Heart right ventricle (tissue), 16 donors: ENCODE measurements around the gene LGALS1. TPM values are rescaled to one million over a fixed set of nuclear protein-coding genes. Genes with fewer than 3 reads are reported as not detected.

Experiments used
- ATAC-seq, 8 donors: fragments of 200-7000 bp; cut with Tn5 transposase; one replicate each; pipeline ENCODE4 v1.9.1; 2020; ENCODE audit warnings: mild to moderate bottlenecking in 8 of 8, moderate library complexity in 8 of 8, moderate number of reproducible peaks in 1 of 8
- DNase-seq, 2 donors: peaks; one replicate each; pipeline ENCODE4 v3.0.0-alpha.2; 2020
- H3K27ac ChIP-seq, 10 donors: fragments of 200-600 bp; sonication (generic) in 2 of 10; one replicate each; pipeline versions ENCODE4 v1.5.0 to v1.8.0; 2020 to 2022; ENCODE audit warnings: mild to moderate bottlenecking in 3 of 10
- H3K27me3 ChIP-seq, 7 donors: fragments of 200-600 bp; one replicate each; pipeline ENCODE4 v1.8.0; 2021 to 2022; ENCODE audit warnings: mild to moderate bottlenecking in 2 of 7
- H3K36me3 ChIP-seq, 9 donors: fragments of 200-600 bp; sonication (generic) in 1 of 9; one replicate each; pipeline versions ENCODE4 v1.5.0 to v1.8.0; 2020 to 2022; ENCODE audit warnings: mild to moderate bottlenecking in 2 of 9
- H3K4me1 ChIP-seq, 9 donors: fragments of 200-600 bp; sonication (generic) in 1 of 9; one replicate each; pipeline versions ENCODE4 v1.5.0 to v1.8.0; 2020 to 2022; ENCODE audit warnings: mild to moderate bottlenecking in 4 of 9
- H3K4me3 ChIP-seq, 10 donors: fragments of 200-600 bp; sonication (generic) in 2 of 10; one replicate each; pipeline versions ENCODE4 v1.5.0 to v1.8.0; 2020 to 2022; ENCODE audit warnings: mild to moderate bottlenecking in 7 of 10, moderate library complexity in 2 of 10
- H3K9me3 ChIP-seq, 11 donors: fragments of 200-600 bp in 10 of 11; sonication (generic) in 2 of 11; one replicate each; pipeline versions ENCODE4 v1.5.0 to v1.8.0; 2013 to 2022; ENCODE audit warnings: mild to moderate bottlenecking in 2 of 11, control low read depth in 1 of 11, moderate library complexity in 1 of 11
- CTCF ChIP-seq, 9 donors: fragments of 200-600 bp; sonication (generic) in 2 of 9; IDR thresholded peaks; one replicate each; pipeline versions ENCODE4 v1.5.0 to v1.8.0; 2021 to 2022; ENCODE audit warnings: antibody characterized with exemption in 9 of 9, mild to moderate bottlenecking in 5 of 9, moderate library complexity in 1 of 9
- WGBS, 2 donors: extraction: QIAGEN DNeasy Blood & Tissue Kit; methylation state at CpG; one replicate each; pipeline ENCODE4 v1.1.7; 2013; ENCODE audit warnings: inconsistent platforms in 1 of 2; 5-methylcytosine and 5-hydroxymethylcytosine counted together
- intact Hi-C, 10 donors: fragments of 100-400 bp; cut with DNase I; formaldehyde crosslinking; loops; one replicate each; pipeline versions ENCODE4 v1.11.1 to v1.14.2; 2022
- polyA plus RNA-seq, 2 donors: library from polyadenylated mRNA; stranded (reverse); fragments of 200-250 nt; gene quantifications; one replicate each; pipeline ENCODE4 v1.2.3, GENCODE V29; 2013
- total RNA-seq, 10 donors: library from RNA; stranded (reverse); fragmentation: NEBNext Ultra II Directional in 3 of 10; extraction: Animal tissue kit (Norgen Biotek cat#: 25700) in 3 of 10; gene quantifications; one replicate each; pipeline versions ENCODE4 v1.2.1 to v1.2.4, GENCODE V29; 2021 to 2023
- donor health status: Arrhythmogenic right ventricular cardiomyopathy.
- donor health status: ischemic (EF 13 %, LVEDD 7.1; RV severe dilation, severe dysfunction).
- donor health status: healthy with polysubstance abuse.
- donor health status: DM: no; HTN: yes; CAD: no.
- donor health status: DM: no; HTN: no; CAD: no.
- donor health status: ischemic (EF 25% LVEDD 6.9; RV normal size, moderate dysfunction).
- donor health status: ischemic (EF 25% LVEDD 5.7; RV mildly dilated, moderate dysfunction).
- donor health status: healthy.
- donor health status: DM: yes; HTN: yes; CAD: no.
- donor health status: Ischemic cardiomyopathy.
- donor health status: ischemic (EF 35%, LVEDD 5.7; RV mildly dilated, moderate dysfunction).
- donor health status: nonischemic (EF 11% LVEDD 7.7; RV severe dilation, severe dysfunction).
- donor health status: DM: yes; HTN: yes; CAD: no.
- donor health status: PGD.
- donor health status: ischemic (EF 29% LVEDD 5.4; RV normal size, mild dysfunction).
- donor health status: nonischemic (EF 23%, LVEDD 6.1; RV moderate dilation, normal function).

The LGALS1 gene
- total and polyA plus RNA-seq, 12 donors = 651 to 4,200 (median 803) TPM

DNA sequence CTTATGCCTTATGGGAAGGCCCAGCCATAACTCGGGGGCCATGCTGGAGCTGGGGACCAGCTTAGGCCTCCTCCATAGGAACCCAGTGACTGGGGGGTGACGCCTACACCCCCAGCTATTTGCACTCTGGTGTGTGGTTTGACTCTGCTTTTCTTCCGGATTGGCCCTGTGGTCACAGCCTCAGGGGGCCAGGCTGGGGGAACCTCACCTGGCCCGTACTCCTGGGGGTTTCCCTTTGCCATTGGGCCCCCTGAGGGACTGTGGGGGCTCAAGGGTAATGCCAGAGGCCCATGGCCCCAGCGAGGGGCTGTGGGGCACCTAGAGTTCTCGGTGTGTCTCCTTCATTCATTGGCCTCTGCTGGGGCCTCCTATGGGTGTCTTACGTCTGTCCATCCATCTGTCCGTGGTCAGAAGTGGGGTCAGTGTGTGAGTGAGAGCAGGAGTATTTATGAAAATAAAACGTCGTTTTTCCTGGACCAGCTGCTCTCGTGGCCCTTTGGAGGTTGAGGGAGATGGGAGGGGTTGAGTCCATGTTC, 42.3 kb upstream of the LGALS1 start:
- DNase-seq (no peak), ATAC-seq (peak in 3 of 8 donors; percentile 0 to 1 (median 0))
- H3K9me3 ChIP-seq = no peaks in the 10 kb centered on the region
- peak overlapping the region; percentile 16 to 96 (median 86) for H3K27ac ChIP-seq
- H3K4me3 ChIP-seq = peak overlapping the region in 5 of 10 donors; percentile 0 to 31 (median 27)
- H3K27me3 ChIP-seq = no peaks in the 10 kb centered on the region
- peaks cover 0 to 47% (median 7%) of the 10 kb centered on the region in 9 donors for H3K36me3 ChIP-seq
- TF ChIP-seq CTCF (IDR thresholded peaks at IDR 0.05) = no peak
- 49 to 58% methylated on average over 11 of the region's 11 CpGs for WGBS, 2 donors
- intact Hi-C loops = no loop called here
- peaks cover 14 to 69% (median 38%) of the 10 kb centered on the region in 9 donors for H3K4me1 ChIP-seq

- peaks cover 0 to 41% (median 7%) of the 10 kb centered on the region in 9 donors for H3K36me3 ChIP-seq
- peak; percentile 88 to 90 for DNase-seq
- ATAC-seq = peak; percentile 84 to 89 (median 86)
- intact Hi-C loops = no loop called here
- H3K27ac ChIP-seq = peak overlapping the region; percentile 16 to 96 (median 86)
- no peaks in the 10 kb centered on the region for H3K27me3 ChIP-seq
- peaks cover 15 to 73% (median 45%) of the 10 kb centered on the region in 9 donors for H3K4me1 ChIP-seq
- no peaks in the 10 kb centered on the region for H3K9me3 ChIP-seq
- peak overlapping the region in 8 of 10 donors; percentile 0 to 32 (median 27) for H3K4me3 ChIP-seq
- TF ChIP-seq CTCF (IDR thresholded peaks at IDR 0.05) = peak in 5 of 9 donors; percentile 35 to 57 (median 40)
- 3% methylated on average over 24 of the region's 24 CpGs for WGBS, 2 donors
Measured at GRCh38 chr22:37633625-37634416, 41.6 kb upstream of the LGALS1 start.

GRCh38 chr22:37634417-37634924, 41.0 kb upstream of the LGALS1 start:
- peak in 7 of 8 donors; percentile 1 to 20 (median 6) for ATAC-seq
- WGBS, 2 donors = 10 to 25% methylated on average over 8 of the region's 8 CpGs
- TF ChIP-seq CTCF (IDR thresholded peaks at IDR 0.05) = no peak
- Histone ChIP-seq H3K27ac (peak overlapping the region; percentile 16 to 96 (median 86)), H3K36me3 (peaks cover 0 to 34% (median 7%) of the 10 kb centered on the region in 9 donors), H3K27me3 (peaks cover 0 to under 1% (median 0%) of the 10 kb centered on the region in 7 donors), H3K4me3 (peak overlapping the region in 7 of 10 donors; percentile 6 to 32 (median 27)), H3K9me3 (no peaks in the 10 kb centered on the region), H3K4me1 (peaks cover 19 to 79% (median 50%) of the 10 kb centered on the region in 9 donors)
- peak in 1 of 2 donors; percentile 45 for DNase-seq
- intact Hi-C loops = no loop called here

GRCh38 chr22:37635157-37635556, 40.3 kb upstream of the LGALS1 start:
- ATAC-seq (no peak), DNase-seq (no peak)
- Histone ChIP-seq H3K4me3 (no peak overlapping the region), H3K9me3 (no peaks in the 10 kb centered on the region), H3K27ac (peak overlapping the region in 7 of 10 donors; percentile 82 to 96 (median 86)), H3K36me3 (peaks cover 0 to 29% (median 5%) of the 10 kb centered on the region in 9 donors), H3K27me3 (peaks cover 0 to 7% (median 0%) of the 10 kb centered on the region in 7 donors), H3K4me1 (peaks cover 19 to 82% (median 55%) of the 10 kb centered on the region in 9 donors)
- TF ChIP-seq CTCF (IDR thresholded peaks at IDR 0.05) = no peak
- intact Hi-C loops = no loop called here
- 89% methylated on average over 7 of the region's 7 CpGs for WGBS, 2 donors
